Fibroblast of skin of right biceps (primary cell): ENCODE results near the gene PHF21A.
"Not testable (repeated sequence)": the region's sequence is repeated elsewhere in the genome, so short reads cannot be mapped to it uniquely, and the experiment has no call there.

Experiments used
- DNase-seq: peaks from one replicate; pipeline ENCODE4 v3.0.0-alpha.2; 2013

PHF21A gene

DNA sequence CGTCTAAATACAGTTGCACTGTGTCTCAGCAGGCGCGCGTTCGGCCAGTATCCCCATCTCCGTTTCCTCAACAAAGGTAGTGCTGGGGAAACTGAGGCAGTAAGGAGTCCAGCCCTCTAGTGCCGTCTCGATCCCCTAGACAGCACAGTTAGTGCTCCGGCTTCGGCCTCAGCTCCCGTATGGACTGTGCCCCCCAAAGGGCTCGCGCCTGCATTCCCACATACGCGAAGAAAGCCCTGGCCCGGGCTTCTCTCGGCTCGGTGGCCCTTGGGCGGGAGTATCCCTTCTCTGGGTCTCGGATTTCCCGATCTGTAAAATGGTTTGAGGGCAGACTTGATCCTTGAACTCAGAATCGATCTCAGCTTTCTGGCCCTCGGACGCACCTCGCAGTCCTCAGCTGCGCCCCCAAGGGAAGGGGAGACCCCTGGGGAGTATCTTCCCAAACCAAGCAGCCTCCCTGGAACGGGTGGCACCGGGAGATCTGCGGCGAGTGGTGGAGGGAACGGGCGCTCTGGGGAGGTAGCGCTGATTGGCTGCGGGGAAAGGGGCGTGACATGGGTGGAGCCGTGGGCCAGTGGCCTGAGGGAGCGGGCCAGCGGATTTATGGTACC is 202.8 kb downstream of the PHF21A start:
- DNase-seq = peak; percentile 67

DNA sequence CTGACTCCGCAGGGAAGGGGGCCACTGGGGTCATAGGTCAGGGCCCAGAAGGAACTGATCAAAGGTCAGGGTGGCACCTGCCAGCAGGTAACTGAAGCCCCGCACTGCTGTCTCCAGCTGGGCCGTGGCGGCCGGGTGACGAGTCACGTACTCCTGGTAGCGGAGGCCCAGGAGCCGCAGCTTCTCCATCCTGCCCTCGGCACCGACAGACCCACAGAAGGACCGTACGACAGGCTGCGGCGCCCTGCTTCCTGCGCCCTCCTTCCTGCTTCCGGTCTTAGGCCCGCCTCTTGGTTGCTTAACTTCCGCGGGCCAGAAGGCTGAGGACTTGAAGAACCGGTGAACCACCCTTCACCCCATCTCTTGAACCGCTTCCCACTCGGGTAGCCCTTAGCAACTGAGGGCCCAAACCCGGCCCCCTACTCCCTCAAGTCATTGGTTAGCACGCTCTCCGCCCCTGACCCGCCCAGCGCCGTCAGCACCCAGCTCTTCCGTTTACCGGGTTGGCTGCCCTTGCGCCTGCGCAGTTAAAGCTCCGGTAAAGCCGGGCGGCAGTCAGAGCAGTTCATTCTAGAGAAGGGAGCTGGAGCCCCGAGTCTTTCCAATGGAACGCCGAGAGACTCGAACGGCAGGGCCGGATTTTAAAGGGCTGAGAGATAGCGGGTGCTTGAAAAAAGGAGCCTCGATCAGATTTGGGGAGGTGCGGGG is 203.5 kb downstream of the PHF21A start, which contains the start of gene PEX16:
TSS of gene PEX16 (minus strand) at position 255 of the 708 bp plus-strand sequence. CDS start at position 189, 66 bp downstream.
- DNase-seq = peak; percentile 99

DNA sequence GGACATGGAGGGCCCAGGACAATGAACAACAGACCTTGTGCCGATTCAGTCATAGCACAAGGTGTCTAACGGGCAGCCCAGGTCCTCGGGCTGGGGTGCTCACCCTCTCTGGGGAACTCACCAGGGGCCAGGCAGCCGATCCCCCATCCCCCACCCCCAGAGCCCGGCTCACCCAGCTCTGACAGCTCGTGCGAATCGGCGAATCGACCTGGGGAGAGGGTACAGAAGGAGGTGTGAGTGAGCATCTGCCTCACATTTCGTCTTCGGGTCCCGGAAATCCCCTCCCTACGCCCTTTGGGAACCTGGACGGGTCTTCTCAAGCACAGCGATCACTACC is 204.0 kb downstream of the PHF21A start:
- DNase-seq = no peak

DNA sequence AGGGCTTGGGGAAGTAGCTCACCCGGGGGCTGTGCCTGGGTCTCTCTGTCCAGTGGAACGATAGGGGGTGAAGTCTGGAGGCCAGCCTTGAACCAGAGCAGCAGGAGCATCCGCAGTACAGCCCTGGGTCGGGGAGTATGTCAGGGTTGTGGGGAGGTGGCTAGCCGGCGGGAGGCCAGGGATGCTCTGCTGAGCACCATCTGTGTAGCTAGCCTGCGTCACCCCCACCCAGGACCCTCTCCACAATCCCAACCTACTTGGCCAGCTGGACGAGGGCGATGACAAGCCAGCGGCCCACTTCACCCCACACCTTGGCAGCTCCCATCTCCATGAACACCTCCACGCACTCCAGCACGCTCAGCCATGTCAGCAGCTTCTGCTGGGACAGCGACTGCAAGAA is 205.8 kb downstream of the PHF21A start:
- DNase-seq = no peak

DNA sequence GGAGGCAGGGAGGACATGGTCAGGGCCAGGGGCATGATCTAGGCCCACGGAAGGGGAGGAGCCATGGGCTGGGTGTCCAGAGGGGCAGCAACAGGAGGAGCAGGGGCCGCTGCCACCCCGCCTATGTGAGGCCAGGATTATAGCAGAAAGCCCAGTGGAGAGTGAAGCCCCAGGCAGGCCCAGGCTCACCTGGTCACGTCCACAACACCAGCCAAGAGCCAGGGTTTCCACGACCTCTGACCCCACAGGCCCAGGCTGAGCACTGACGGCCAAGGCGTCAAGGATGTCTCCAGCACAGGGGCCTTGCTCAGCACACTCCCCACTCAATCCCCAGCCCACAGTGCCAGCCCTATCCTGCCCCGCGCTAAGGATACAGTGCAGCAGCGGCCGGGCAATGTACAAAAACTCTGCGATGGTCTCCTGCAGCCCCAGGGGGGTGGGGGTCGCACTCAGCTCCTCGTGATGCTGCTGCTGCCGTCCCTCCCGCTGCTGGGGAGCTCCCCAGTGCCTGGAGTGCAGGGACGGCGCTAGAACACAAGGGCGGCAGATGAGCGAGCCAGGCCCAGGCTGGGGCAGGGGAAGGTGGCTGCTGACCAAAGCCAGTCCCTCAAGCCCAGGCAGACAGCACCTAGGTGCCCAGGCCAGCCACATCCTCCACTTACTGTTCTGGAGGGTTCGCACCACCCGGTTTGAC is 207.2 kb downstream of the PHF21A start:
- DNase-seq = no peak

DNA sequence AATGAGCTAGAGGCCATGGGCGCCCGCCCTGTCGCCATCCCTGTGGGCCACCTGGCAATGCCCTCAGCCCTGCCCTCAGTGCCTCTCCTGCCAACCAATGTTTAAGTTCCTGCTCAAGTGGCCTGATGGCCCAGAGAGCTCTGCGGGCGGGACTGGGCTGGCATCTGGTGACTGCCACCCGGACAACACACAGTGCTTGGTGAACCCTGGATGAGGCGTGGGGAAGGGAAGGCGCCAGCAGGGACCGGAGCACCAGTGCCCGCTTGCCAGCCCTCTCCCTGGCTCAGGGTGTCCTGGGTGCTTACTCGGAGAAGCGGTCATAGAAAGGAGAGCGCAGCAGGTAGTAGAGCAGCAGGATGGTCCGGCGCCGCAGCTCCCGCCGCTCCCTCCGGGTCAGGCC is 207.7 kb downstream of the PHF21A start:
- DNase-seq = no peak

DNA sequence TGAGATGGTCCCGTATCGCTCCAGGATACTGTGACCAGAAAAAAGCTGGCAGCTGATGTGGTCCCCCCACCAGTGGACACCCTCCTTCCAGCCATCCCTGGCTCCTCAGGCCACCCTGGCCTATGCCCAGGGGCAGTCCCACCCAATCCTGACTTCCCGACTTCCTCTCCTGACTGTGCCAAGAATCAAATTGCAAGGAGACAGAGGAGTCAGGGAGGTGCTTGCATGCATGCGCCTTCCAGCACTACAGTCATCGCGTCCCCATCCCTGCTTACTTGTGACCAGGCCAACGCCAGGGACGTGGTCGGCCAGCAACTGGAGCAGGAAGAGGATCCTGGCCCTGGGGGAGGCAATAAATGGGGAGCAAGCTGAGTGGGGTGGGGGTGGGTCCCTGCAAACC is 210.6 kb downstream of the PHF21A start:
- no peak for DNase-seq

DNA sequence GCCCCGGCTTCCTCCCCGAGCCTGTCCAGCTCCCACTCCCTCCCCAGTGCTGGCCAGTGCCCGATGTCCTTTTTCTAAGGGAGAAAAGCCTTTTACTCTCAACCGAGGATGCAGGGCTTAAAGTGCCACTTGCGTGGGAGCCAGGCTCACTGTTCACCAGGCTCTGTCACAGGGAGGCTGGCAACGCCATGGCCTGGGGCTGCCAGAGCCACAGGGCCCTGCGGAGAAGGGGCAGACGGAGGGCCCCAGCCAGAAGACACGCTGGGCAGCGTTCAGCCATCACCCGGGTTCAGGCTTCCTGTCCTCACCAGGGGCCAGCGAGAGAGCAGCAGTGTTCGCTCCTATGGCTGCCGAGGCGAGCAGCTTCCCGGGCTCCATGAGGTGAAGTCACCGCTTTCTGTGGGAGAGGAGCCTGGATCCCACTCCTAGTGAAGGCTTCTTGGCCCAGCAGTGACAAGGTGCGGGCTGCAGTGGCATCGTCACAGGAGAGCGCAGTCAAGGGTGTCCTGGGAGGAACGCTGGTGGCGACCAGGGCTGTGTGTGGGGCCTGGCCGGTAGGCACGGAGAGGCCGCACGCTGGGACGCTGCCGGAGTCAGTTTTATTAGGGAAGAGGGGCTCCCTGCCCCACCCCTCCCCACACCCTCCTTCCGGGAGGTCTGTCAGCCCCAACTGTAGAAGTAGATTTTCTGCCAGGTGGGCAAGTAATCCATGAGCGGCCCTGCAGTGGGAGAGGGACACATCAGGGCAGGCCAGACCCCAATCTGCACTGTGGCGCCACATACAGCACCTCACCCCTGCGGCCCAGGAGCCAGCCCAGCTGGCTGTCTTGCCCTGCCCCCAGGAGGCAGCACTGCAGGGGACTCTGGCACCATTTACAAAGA is 211.4 kb downstream of the PHF21A start:
- no peak for DNase-seq

DNA sequence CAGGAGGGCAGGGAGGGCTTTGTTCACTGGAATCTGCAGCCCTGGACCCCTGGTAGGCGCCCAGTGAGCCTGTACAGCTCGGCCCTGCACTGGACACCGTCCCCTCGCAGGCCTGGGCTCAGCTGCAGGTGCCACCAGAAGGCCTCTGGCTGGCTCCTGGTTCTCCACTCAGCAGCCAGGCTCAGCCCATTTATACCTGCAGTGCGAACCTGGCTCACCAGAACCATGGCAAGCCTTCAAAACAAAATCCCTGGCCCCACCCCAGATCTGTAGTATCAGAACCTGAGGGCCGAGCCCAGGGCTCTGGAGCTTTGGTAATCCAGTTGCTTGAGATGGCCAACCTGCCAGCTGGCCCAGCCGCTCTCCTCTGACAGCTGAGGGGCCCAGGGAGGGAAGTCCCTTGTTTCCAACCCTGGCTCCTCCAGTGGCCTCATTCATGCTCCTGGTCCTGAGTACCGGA is 213.3 kb downstream of the PHF21A start:
- DNase-seq = no peak

DNA sequence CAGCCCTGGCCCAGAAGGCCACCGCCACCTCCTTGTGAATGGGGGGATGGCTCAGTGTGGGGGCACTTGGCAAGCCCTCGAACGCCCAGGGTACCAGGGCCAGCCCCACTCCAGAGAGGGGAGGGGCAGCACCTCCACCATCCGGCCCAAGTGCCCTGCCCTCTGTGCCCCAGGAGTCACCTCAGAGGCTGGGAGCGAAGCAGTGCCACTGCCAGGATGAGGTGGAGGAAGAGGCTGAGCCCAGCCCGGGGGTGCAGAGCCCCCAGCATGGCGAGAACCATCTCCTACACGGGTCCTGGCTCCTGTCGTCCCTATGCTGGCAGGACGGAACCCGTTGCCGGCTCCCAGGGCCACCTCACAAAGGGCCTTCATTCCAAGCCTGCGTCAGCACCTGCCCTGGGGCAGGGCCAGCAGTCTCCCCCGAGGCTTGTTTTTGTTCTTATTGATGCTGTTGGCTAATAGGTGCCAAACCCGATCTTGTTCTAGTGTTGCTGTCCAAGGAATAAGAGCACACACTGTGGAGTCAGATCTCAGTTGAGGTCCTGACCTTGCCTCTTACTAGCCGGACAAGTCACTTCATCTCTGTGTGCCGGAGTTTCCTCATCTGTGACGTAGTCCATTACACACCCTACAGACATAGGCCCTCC is 214.2 kb downstream of the PHF21A start, which contains the start of gene FREY1:
TSS of gene FREY1 (minus strand) at position 307 of the 647 bp plus-strand sequence. CDS start at position 281, 26 bp downstream.
- DNase-seq = no peak

DNA sequence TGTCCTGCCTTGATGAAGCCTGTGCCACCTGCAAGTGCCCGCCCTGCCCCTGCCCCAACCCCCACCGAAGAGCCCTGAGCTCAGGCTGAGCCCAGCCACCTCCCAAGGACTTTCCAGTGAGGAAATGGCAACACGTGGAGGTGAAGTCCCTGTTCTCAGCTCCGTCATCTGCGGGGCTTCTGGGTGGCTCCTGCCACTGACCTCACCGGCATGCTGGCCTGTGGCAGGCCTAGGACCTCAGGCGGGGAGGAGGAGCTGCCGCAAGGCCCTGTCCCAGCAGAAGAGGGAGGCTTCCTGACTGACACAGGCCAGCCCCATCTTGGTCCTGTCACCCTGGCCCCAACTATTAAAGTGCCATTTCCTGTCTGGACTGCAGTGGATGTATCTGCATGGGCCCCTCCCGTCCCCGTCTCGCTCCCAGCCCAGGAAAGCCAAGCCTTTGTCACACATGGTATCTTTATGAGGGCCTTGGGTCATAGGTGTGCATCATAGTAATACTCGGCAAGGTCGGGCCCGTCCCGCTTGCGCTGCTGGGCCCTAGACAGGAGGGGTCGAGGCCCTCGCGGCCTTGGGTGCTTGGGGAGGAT is 215.1 kb downstream of the PHF21A start:
- DNase-seq = no peak

DNA sequence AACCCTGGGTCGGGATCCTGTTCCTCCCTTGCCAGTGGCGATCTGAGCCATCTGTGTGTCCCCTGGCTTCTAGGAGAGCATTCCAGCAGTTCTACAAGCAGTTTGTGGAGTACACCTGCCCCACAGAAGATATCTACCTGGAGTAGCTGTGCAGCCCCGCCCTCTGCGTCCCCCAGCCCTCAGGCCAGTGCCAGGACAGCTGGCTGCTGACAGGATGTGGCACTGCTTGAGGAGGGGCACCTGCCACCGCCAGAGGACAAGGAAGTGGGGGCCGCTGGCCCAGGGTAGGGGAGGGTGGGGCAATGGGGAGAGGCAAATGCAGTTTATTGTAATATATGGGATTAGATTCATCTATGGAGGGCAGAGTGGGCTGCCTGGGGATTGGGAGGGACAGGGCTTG is 215.7 kb downstream of the PHF21A start:
- not testable (repeated sequence) for DNase-seq

DNA sequence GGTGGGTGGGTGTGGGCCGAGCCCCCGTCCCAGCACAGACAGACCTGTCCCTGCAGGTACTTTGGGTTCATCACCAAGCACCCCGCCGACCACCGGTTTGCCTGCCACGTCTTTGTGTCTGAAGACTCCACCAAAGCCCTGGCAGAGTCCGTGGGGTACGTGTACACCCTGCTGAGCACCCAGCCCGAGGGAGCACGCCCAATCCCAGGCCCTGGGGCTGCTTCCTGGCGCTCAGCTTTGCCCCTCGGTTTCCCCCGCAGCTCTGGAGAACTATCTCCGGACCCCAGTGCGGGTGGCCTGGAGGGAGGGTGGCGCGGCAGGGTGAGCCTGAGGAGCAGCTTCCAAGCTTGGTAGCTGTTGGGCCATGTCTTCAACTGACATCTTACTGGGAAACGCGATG is 216.2 kb downstream of the PHF21A start:
- DNase-seq = no peak

DNA sequence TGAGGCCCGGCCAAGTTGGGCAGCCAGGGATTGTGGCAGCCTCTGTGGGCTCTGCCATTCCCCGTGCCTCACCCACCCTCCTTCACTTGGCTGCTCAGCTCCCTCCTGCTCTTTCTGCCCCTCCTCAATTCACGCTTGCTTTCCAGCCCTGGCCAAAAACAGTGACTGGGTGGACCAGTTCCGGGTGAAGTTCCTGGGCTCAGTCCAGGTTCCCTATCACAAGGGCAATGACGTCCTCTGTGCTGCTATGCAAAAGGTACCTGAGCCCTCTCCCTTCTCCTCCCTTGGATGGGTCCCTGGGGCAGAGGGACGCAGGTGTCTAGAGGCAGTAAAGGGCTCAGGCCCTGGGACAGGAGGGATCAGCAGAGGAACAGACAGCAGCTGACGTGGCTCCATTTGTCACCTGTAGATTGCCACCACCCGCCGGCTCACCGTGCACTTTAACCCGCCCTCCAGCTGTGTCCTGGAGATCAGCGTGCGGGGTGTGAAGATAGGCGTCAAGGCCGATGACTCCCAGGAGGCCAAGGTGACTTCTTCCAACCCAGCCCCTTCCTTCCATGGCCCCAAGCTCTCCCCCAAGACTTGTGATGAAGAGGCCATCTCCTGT is 216.8 kb downstream of the PHF21A start:
- DNase-seq = no peak

DNA sequence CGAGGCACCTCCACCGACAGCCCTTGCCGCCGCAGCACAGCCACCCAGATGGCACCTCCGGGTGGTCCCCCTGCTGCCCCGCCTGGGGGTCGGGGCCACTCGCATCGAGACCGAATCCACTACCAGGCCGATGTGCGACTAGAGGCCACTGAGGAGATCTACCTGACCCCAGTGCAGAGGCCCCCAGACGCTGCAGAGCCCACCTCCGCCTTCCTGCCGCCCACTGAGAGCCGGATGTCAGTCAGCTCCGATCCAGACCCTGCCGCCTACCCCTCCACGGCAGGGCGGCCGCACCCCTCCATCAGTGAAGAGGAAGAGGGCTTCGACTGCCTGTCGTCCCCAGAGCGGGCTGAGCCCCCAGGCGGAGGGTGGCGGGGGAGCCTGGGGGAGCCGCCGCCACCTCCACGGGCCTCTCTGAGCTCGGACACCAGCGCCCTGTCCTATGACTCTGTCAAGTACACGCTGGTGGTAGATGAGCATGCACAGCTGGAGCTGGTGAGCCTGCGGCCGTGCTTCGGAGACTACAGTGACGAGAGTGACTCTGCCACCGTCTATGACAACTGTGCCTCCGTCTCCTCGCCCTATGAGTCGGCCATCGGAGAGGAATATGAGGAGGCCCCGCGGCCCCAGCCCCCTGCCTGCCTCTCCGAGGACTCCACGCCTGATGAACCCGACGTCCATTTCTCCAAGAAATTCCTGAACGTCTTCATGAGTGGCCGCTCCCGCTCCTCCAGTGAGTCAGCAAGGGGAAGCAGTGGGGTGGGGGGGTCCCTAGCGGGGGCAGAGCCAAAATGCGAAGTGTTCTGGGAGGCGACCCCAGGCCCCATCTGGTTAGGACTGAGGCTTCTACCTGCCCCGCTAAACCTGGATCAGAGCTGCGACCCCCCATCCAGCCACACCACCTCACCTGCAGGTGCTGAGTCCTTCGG is 218.5 kb downstream of the PHF21A start:
- no peak for DNase-seq

DNA sequence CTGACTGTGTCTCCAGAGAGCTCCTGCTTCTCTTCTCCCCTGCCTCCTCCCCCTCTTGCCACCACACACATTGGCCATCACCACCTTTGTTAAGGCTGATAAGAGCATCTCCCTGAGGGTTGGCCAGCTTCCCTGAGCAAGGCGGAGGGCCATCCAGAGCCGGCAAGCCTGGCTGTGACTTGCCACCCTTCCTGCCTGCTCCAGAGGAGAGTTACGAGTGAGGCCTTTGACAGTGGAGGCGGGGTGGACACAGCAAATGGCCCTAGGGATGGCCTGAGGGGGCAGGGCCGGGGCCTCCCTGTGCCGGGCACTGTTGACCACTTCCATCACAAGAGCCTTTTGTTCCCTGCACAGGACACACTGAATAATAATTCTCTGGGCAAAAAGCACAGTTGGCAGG is 219.6 kb downstream of the PHF21A start:
- no peak for DNase-seq

DNA sequence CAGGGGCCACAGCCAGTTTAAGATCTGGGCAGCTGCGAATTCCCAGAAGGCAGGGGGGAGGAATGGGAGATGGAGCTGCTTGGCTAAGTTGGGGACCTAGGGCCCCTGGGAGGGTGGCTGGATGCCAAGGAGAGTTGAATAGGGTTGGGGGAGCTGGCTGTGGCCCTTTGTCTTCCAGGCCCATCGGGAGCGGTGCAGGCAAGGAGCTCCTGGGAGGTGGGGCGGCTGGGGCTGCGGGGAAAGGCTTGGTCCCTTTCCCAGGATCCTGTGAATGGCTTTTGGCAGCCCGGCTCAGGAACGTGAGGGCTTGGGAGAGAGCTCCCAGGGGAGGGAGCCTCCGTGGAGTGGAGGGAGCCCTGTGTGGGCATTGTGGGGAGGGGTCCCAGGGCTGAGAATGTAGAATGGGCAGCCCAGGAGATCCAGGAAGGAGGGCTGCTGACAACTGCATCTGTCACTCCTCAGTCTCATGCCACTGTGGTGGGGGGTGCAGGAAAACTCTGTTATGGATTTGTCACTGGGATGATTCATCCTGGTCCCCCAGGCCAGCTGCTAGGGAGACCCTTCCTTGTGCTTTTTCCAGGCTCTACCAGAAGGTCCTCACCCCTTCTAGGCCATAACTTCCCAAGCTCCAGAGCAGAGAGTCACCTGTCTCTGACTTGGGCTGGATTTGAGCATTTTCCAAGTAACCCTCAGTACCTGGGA is 220.2 kb downstream of the PHF21A start:
- DNase-seq = no peak

DNA sequence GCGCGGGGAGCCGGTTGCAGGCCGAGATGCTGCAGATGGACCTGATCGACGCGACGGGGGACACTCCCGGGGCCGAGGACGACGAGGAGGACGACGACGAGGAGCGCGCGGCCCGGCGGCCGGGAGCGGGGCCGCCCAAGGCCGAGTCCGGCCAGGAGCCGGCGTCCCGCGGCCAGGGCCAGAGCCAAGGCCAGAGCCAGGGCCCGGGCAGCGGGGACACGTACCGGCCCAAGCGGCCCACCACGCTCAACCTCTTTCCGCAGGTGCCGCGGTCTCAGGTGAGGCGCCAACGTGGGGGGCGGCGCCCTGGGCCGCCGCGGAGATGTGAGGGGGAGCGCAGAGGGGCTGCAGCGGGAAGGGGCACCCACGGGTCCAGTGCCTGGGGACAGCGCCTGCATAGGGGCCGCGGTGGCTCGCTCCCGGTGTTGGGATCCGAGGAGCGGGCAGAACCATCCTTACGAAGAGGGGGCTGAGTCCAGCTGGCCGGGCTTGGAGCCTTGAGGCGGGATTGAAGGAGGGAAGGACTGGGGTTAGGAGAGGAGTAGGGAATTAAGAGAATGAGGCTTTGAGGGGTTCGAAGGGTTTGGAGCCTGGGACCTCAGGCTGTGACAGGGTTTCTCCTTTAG is 221.0 kb downstream of the PHF21A start:
- DNase-seq = not testable (repeated sequence)
